K562 (cell line): ENCODE measurements around the gene TMEM217. TPM values are rescaled to one million over a fixed set of nuclear protein-coding genes. Genes with fewer than 3 reads are reported as not detected.

Source experiments
- CAMTA2 ChIP-seq: fragments of 250-450 bp; sonication (Bioruptor Pico); conservative IDR thresholded peaks from 2 replicates; pipeline ENCODE4 v1.5.1; 2022
- FOXJ2 ChIP-seq: fragments of 200-800 bp; sonication (Bioruptor generic); IDR thresholded peaks from 2 replicates; pipeline ENCODE4 v1.6.1; 2016; ENCODE audit warnings: missing genetic modification characterization, missing compliant biosample characterization
- HMG20A ChIP-seq: fragments of 450-650 bp; formaldehyde crosslinking; conservative IDR thresholded peaks from 2 replicates; pipeline ENCODE4 v1.4.0; 2020; ENCODE audit warnings: mild to moderate bottlenecking, mixed read lengths
- MECOM ChIP-seq: fragments of 250-450 bp; sonication (Bioruptor Pico); IDR thresholded peaks from 2 replicates; pipeline ENCODE4 v1.8.0; 2022; ENCODE audit warnings: inconsistent platforms
- NFRKB ChIP-seq: fragments of 450-650 bp; IDR thresholded peaks from 2 replicates; pipeline ENCODE4 v1.6.1; 2016; ENCODE audit warnings: low read depth
- PATZ1 ChIP-seq: fragments of 250-450 bp; sonication (Bioruptor Pico); IDR thresholded peaks from 2 replicates; pipeline ENCODE4 v1.5.0; 2020; ENCODE audit warnings: mild to moderate bottlenecking, borderline replicate concordance
- POLR2A ChIP-seq: fragments of 450-650 bp; conservative IDR thresholded peaks from 2 replicates; pipeline ENCODE4 v1.6.1; 2016
- RFX7 ChIP-seq: fragments of 250-450 bp; sonication (Bioruptor Pico); IDR thresholded peaks from 2 replicates; pipeline ENCODE4 v1.5.1; 2021; ENCODE audit warnings: mild to moderate bottlenecking
- SMARCA4 ChIP-seq: fragments of 450-650 bp; IDR thresholded peaks from 2 replicates; pipeline ENCODE4 v1.6.1; 2016
- SOX6 ChIP-seq: fragments of 450-650 bp; IDR thresholded peaks from 2 replicates; pipeline ENCODE4 v1.6.1; 2014; ENCODE audit warnings: mild to moderate bottlenecking
- TAF15 ChIP-seq: fragments of 200-400 bp; formaldehyde crosslinking; IDR thresholded peaks from 2 replicates; pipeline ENCODE4 v1.6.1; 2017; ENCODE audit warnings: mild to moderate bottlenecking, low read depth, low read length, moderate library complexity
- ZFP1 ChIP-seq: fragments of 450-650 bp; formaldehyde crosslinking; IDR thresholded peaks from 2 replicates; pipeline ENCODE4 v1.4.0; 2020; ENCODE audit warnings: mild to moderate bottlenecking, mixed read lengths
- ZNF583 ChIP-seq: fragments of 250-450 bp; sonication (Bioruptor Pico); IDR thresholded peaks from 2 replicates; pipeline ENCODE4 v1.4.0; 2020
- polyA plus RNA-seq, 8 experiments: library from polyadenylated mRNA; depleted of rRNA in 4 of 8; stranded (reverse) in 5 of 8; unstranded in 3 of 8; fragments of >200 nt; fragmentation: Nextera tagmentation in 2 of 8; fragmentation: Illumina TruSeq in 1 of 8; extraction: Ambion mirVana in 2 of 8; extraction: Trizol in 1 of 8; gene quantifications; 2 replicates each; pipeline versions ENCODE4 v1.2.1 to v1.2.3, GENCODE V29; 2011 to 2014; ENCODE audit warnings: inconsistent platforms in 1 of 8, missing spikeins in 1 of 8
- total RNA-seq, 7 experiments: library from RNA; depleted of rRNA in 6 of 7; stranded (reverse); fragments of >200 nt in 6 of 7; fragmentation: Illumina TruSeq in 2 of 7; extraction: Trizol in 2 of 7; gene quantifications; 2 replicates each; pipeline versions ENCODE4 v1.2.1 to v1.2.3, GENCODE V29; 2011 to 2021; ENCODE audit warnings: low replicate concordance in 1 of 7
- TF ChIP-seq, protein P1 (sequence below), 3 experiments: IDR thresholded peaks in 2 of 3; conservative IDR thresholded peaks in 1 of 3; 2 replicates each; pipeline ENCODE4 v1.5.1; 2011 to 2012; ENCODE audit warnings: low read length in 3 of 3, mild to moderate bottlenecking in 3 of 3, control low read depth in 2 of 3, improper control_type of control experiment in 1 of 3, inconsistent platforms in 1 of 3, low read depth in 1 of 3, mixed read lengths in 1 of 3, moderate library complexity in 1 of 3; ENCODE audit not compliant: insufficient read depth in 2 of 3
- TF ChIP-seq, protein P2 (sequence below): fragments of 250-450 bp; sonication (Bioruptor Pico); IDR thresholded peaks from 2 replicates; pipeline ENCODE4 v1.4.0; 2020
- TF ChIP-seq, protein P3 (sequence below): sonication (generic); formaldehyde crosslinking; IDR thresholded peaks from 2 replicates; pipeline ENCODE4 v1.8.0; 2022; ENCODE audit warnings: missing genetic modification reagents, mild to moderate bottlenecking, moderate library complexity, borderline replicate concordance

Gene TMEM217
- total and polyA plus RNA-seq, 9 of the 15 experiments (the other 6 are each of a cell fraction or from before 2014, with no cell fraction given) = 1.3 to 8.0 (median 1.9) TPM

GRCh38 chr6:37173493-37174195 lies 84.3 kb downstream of the TMEM217 start (continued):
- 0 out of 2 replicates have a peak, but pooled peaks have one; percentile 10 for TF ChIP-seq CAMTA2
- TF ChIP-seq HMG20A (CRISPR knock-in tag) = peak; percentile 33; the same call in 1 of the 2 replicates
- TF ChIP-seq SMARCA4 = 0 out of 2 replicates have a peak, but pooled peaks have one; percentile 36
- TF ChIP-seq ZFP1 (CRISPR knock-in tag) = peak; percentile 28; the same call in 1 of the 2 replicates
- TF ChIP-seq, protein P1, sequence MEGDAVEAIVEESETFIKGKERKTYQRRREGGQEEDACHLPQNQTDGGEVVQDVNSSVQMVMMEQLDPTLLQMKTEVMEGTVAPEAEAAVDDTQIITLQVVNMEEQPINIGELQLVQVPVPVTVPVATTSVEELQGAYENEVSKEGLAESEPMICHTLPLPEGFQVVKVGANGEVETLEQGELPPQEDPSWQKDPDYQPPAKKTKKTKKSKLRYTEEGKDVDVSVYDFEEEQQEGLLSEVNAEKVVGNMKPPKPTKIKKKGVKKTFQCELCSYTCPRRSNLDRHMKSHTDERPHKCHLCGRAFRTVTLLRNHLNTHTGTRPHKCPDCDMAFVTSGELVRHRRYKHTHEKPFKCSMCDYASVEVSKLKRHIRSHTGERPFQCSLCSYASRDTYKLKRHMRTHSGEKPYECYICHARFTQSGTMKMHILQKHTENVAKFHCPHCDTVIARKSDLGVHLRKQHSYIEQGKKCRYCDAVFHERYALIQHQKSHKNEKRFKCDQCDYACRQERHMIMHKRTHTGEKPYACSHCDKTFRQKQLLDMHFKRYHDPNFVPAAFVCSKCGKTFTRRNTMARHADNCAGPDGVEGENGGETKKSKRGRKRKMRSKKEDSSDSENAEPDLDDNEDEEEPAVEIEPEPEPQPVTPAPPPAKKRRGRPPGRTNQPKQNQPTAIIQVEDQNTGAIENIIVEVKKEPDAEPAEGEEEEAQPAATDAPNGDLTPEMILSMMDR (IDR thresholded peaks at IDR 0.05 in 2 of 3, conservative IDR thresholded peaks at IDR 0.05 in 1 of 3; ENCODE audit: insufficient read depth in 2 of 3, low read depth in 1 of 3, low read length in 3 of 3) = no peak
- peak; percentile 50; the same call in 1 of the 2 replicates for TF ChIP-seq NFRKB
- peak; percentile 19; the same call in 1 of the 2 replicates for TF ChIP-seq PATZ1
- TF ChIP-seq TAF15 = no peak
- peak; percentile 55; the same call in 1 of the 2 replicates for TF ChIP-seq FOXJ2 (tag)
- peak; percentile 24; the same call in 1 of the 2 replicates for TF ChIP-seq MECOM (CRISPR knock-in tag)
- peak; percentile 69 for TF ChIP-seq POLR2A
- TF ChIP-seq ZNF583 (CRISPR knock-in tag) = peak; percentile 38; the same call in 1 of the 2 replicates
- TF ChIP-seq RFX7 = 0 out of 2 replicates have a peak, but pooled peaks have one; percentile 80
- TF ChIP-seq, protein P2, sequence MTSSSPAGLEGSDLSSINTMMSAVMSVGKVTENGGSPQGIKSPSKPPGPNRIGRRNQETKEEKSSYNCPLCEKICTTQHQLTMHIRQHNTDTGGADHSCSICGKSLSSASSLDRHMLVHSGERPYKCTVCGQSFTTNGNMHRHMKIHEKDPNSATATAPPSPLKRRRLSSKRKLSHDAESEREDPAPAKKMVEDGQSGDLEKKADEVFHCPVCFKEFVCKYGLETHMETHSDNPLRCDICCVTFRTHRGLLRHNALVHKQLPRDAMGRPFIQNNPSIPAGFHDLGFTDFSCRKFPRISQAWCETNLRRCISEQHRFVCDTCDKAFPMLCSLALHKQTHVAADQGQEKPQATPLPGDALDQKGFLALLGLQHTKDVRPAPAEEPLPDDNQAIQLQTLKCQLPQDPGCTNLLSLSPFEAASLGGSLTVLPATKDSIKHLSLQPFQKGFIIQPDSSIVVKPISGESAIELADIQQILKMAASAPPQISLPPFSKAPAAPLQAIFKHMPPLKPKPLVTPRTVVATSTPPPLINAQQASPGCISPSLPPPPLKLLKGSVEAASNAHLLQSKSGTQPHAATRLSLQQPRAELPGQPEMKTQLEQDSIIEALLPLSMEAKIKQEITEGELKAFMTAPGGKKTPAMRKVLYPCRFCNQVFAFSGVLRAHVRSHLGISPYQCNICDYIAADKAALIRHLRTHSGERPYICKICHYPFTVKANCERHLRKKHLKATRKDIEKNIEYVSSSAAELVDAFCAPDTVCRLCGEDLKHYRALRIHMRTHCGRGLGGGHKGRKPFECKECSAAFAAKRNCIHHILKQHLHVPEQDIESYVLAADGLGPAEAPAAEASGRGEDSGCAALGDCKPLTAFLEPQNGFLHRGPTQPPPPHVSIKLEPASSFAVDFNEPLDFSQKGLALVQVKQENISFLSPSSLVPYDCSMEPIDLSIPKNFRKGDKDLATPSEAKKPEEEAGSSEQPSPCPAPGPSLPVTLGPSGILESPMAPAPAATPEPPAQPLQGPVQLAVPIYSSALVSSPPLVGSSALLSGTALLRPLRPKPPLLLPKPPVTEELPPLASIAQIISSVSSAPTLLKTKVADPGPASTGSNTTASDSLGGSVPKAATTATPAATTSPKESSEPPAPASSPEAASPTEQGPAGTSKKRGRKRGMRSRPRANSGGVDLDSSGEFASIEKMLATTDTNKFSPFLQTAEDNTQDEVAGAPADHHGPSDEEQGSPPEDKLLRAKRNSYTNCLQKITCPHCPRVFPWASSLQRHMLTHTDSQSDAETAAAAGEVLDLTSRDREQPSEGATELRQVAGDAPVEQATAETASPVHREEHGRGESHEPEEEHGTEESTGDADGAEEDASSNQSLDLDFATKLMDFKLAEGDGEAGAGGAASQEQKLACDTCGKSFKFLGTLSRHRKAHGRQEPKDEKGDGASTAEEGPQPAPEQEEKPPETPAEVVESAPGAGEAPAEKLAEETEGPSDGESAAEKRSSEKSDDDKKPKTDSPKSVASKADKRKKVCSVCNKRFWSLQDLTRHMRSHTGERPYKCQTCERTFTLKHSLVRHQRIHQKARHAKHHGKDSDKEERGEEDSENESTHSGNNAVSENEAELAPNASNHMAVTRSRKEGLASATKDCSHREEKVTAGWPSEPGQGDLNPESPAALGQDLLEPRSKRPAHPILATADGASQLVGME (CRISPR knock-in tag) = peak; percentile 80; the same call in 1 of the 2 replicates
- TF ChIP-seq, protein P3, sequence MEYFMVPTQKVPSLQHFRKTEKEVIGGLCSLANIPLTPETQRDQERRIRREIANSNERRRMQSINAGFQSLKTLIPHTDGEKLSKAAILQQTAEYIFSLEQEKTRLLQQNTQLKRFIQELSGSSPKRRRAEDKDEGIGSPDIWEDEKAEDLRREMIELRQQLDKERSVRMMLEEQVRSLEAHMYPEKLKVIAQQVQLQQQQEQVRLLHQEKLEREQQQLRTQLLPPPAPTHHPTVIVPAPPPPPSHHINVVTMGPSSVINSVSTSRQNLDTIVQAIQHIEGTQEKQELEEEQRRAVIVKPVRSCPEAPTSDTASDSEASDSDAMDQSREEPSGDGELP (CRISPR knock-in tag) = peak; percentile 42; the same call in 1 of the 2 replicates
- no peak; the same call in 1 of the 2 replicates for TF ChIP-seq SOX6
